WI38 (cell line): ENCODE measurements around the gene LMCD1.

Experiments
- H3K4me3 ChIP-seq: 2 replicates; pipeline ENCODE4 v1.5.1; 2011; ENCODE audit warnings: low read depth, mild to moderate bottlenecking, control low read depth, low read length
- TF ChIP-seq, protein P1 (sequence below): IDR thresholded peaks from 2 replicates; pipeline ENCODE4 v1.5.1; 2012; ENCODE audit warnings: low read depth, mild to moderate bottlenecking, control low read depth, low read length

LMCD1 gene

DNA sequence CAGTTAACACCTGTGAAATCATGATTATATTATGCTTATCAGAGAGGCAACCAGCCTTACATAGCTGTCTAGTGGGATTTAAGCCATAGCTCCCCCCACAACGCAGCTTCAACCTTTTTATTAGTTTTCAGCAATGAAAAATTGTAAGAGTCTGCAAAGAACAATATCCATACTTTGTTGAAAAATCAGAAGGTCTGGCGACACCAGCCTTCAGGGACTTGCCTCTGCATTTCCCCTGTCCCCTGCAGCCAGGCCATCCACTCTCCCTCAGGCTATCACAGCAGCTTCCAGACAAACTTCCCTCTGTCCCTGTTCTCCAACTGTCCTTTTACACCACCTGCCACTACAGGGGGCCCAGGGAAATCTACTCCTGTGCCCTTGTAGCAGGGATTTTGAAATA, 83.0 kb downstream of the LMCD1 start:
- TF ChIP-seq, protein P1, sequence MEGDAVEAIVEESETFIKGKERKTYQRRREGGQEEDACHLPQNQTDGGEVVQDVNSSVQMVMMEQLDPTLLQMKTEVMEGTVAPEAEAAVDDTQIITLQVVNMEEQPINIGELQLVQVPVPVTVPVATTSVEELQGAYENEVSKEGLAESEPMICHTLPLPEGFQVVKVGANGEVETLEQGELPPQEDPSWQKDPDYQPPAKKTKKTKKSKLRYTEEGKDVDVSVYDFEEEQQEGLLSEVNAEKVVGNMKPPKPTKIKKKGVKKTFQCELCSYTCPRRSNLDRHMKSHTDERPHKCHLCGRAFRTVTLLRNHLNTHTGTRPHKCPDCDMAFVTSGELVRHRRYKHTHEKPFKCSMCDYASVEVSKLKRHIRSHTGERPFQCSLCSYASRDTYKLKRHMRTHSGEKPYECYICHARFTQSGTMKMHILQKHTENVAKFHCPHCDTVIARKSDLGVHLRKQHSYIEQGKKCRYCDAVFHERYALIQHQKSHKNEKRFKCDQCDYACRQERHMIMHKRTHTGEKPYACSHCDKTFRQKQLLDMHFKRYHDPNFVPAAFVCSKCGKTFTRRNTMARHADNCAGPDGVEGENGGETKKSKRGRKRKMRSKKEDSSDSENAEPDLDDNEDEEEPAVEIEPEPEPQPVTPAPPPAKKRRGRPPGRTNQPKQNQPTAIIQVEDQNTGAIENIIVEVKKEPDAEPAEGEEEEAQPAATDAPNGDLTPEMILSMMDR, result no peak
- H3K4me3 ChIP-seq, result no peak overlapping the region

DNA sequence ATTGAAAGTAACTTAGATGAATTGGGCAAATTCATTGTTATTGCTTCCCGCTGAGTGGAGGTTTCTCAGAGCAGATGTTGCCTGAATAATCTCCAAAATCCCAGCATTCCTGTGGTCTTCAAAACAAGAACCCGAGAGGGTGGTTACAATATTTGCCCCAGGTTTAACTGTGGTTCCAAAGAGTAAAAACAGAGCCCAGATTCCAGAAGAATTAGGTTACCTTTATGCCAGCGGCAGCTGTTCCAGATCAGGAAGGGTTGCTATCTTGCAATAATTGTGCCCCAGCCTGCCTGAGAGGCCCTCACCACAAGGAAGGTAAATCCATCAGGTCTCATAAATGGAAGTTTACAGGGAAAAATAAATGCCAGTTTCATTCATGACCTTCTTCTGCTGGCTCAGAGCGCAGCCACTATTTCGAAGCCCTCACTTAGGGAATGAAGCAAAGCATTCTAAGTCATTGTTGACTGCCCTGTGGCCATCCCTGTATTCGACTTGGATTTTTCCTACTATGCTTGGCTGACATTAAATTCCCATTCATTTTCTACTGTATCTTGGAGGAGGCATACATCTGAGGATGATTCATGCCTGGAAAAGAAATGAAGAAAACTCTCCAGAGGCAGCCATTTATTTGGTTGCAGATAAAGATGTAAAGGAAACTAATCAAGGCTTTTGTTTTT, 88.4 kb downstream of the LMCD1 start:
- TF ChIP-seq, protein P1, result no peak
- no peak overlapping the region for H3K4me3 ChIP-seq

DNA sequence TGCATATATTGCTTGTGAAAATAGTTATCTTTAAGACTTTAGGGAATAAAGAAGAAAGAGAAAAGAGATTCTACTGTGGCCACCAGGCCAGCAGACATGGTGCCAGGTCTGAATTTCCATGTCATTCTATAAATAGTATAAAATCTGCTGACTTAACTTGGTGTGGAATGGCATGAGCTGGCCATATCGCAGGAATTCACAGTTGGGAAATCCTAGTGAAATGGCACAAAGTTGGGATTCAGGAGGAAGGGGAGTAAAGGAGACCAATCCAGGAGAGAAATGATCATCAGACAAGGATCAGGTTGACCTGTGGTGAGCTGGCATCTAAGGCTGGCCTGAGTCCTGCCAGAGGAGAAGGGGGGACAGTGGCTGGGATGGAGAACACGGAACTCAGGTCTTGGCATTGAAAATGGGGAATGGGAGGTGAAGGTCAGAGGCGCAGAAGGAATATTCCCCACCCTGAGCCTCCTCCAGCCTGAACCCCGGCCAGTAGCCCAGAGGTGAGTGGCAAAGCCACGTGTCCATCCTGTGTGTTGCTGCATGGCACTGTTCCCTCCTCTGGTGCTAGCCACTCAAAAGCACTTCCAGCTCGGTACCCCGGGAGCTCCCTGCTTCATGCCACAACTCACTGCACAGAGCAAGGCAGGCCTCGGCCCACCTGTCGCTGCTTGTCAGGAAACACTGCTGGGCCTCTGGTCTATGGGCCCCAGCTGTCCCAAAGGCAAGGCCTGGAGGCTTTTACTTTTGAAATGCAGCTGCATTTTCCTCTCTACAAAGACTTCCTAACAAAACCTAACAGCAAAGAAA, 91.6 kb downstream of the LMCD1 start:
- TF ChIP-seq, protein P1, result no peak
- no peak overlapping the region for H3K4me3 ChIP-seq

DNA sequence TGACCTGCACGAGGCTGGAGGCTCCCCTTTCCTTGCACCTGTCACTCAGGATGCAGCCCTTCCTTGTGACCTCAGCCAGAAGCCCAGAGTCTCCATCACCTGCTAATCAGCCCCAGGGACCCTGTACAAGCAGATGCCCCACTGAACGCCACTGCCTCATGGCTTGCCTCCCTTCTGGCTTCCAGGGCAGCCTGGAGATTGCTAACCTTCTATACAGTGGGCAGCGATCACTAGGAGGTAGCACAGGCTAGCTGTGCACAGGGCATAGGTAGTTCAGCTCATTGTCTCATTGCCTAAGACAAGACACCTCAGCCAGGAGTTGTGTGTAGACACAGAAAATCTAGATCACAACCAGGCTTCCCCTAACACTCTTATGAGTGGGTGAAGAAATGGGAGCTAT, 93.6 kb downstream of the LMCD1 start:
- no peak overlapping the region for H3K4me3 ChIP-seq
- TF ChIP-seq, protein P1, result no peak

DNA sequence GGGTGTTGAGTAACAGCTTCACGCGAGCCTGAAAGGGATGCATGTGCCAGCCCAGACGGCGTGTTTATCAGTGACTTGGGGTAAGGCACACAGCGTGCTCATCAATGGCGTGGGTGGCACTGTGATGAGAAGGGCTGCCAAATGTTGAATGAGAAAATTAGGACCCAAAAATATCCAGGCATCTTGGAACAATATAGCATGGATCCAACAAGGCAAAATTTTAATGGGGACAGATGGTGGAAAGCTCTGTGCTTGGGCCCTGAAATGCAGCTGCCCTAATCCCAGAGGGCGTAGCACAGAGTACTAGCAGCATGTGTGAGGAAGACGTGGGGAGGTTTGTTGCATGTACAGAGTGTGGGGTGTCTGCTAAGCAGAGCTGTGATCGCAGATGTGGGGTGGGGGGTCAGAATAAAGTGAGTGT, 94.1 kb downstream of the LMCD1 start:
- H3K4me3 ChIP-seq, result no peak overlapping the region
- TF ChIP-seq, protein P1, result no peak

DNA sequence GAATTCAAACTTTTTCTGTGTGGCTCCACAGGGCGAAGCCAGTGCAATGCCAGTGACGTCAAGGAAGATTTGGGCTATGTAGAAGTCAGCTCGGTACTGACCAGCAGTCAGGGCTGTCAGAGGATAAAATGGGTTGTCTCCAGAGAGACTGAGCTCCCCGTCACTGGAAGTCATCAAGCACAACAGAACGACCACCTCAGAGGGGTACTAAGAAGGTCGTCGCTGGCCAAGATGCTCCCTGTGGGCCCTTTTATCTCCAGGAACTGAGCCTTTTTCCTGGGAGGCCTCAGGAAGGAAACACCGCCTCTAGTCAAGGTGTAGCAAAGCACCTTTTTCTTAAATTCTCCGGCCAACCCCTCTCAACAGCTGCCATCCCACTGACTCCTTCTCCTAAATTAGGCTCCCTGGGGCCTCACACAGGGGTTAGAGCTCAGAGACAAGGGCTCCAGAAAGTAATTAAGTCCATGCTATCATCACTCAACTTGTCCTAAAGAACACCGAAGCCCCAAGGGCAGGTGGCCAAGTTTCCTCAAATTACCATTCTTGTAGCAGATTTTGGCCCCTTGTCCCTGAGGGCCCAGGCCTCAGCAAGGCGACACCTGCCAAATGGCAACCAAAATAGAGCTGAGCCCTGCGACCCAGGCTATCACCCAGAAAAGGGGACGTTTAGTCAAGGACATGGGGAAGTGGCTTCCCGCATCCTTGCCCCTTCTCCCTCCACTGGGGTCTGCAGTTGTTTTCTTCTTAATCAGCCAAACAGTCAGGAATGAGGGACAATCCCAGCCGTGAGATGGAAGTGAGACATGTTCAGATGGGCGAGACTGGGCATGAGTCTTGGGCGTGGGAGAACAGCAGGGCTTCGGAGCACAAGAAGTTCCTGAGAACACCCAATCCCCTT, 94.9 kb downstream of the LMCD1 start:
- H3K4me3 ChIP-seq, result no peak overlapping the region
- TF ChIP-seq, protein P1, result no peak
